Endothelial cell of umbilical vein (primary cell): ENCODE data around the gene IFIT1B.

Experiments used
- CTCF ChIP-seq, 2 donors: IDR thresholded peaks; 1 replicate in 1 of 2; 2 replicates in 1 of 2; pipeline ENCODE4 v1.5.1; 2011; ENCODE audit warnings: low read length in 2 of 2, mild to moderate bottlenecking in 2 of 2, moderate library complexity in 2 of 2, control low read depth in 1 of 2, inconsistent platforms in 1 of 2, low read depth in 1 of 2; ENCODE audit not compliant: insufficient read depth in 1 of 2; ENCODE audit errors: extremely low read depth in 1 of 2
- EZH2 ChIP-seq: IDR thresholded peaks from 2 replicates; pipeline ENCODE4 v1.6.1; 2012; ENCODE audit warnings: borderline replicate concordance, low read depth, mild to moderate bottlenecking, moderate library complexity, low read length, inconsistent platforms; ENCODE audit not compliant: severe bottlenecking
- GATA2 ChIP-seq: IDR thresholded peaks from 2 replicates; pipeline ENCODE4 v1.7.0; 2011; ENCODE audit warnings: low read depth, mild to moderate bottlenecking, moderate library complexity, mixed read lengths, low read length; ENCODE audit not compliant: insufficient read length, insufficient read depth
- JUN ChIP-seq: IDR thresholded peaks from 2 replicates; pipeline ENCODE4 v1.6.1; 2011; ENCODE audit warnings: borderline replicate concordance, low read depth; ENCODE audit not compliant: insufficient read length, insufficient read depth
- MAX ChIP-seq: IDR thresholded peaks from 2 replicates; pipeline ENCODE4 v1.6.1; 2011; ENCODE audit not compliant: insufficient read depth, insufficient read length

GRCh38 chr10:89421018-89421476 lies 43.2 kb downstream of the IFIT1B start:
- no peak for TF ChIP-seq MAX
- no peak for TF ChIP-seq CTCF (IDR thresholded peaks at IDR 0.05; ENCODE audit: extremely low read depth in 1 of 2, insufficient read depth in 1 of 2, low read depth in 1 of 2, low read length in 2 of 2)
- no peak for TF ChIP-seq JUN
- TF ChIP-seq GATA2, result no peak
- no peak for TF ChIP-seq EZH2
